Left lung (tissue), 10 donors: ENCODE results near the gene DDAH1. TPM values are rescaled to one million over a fixed set of nuclear protein-coding genes. Genes with fewer than 3 reads are reported as not detected.

Source experiments
- ATAC-seq: fragments of 200-7000 bp; cut with Tn5 transposase; one replicate; pipeline ENCODE4 v1.9.1; 2020; ENCODE audit warnings: moderate library complexity
- DNase-seq, 4 donors: peaks; one replicate each; pipeline ENCODE4 v3.0.0-alpha.2; 2013 to 2020
- H3K27ac ChIP-seq, 2 donors: fragments of 200-600 bp; sonication (generic) in 1 of 2; one replicate each; pipeline versions ENCODE4 v1.5.0 to v1.8.0; 2020 to 2021
- H3K27me3 ChIP-seq, 2 donors: fragments of 200-600 bp; sonication (generic) in 1 of 2; one replicate each; pipeline versions ENCODE4 v1.5.0 to v1.8.0; 2020 to 2021
- H3K36me3 ChIP-seq, 2 donors: fragments of 200-600 bp; sonication (generic) in 1 of 2; one replicate each; pipeline versions ENCODE4 v1.5.0 to v1.8.0; 2020 to 2021
- H3K4me1 ChIP-seq, 2 donors: fragments of 200-600 bp; one replicate each; pipeline ENCODE4 v1.8.0; 2021
- H3K4me3 ChIP-seq, 2 donors: fragments of 200-600 bp; sonication (generic) in 1 of 2; one replicate each; pipeline versions ENCODE4 v1.5.0 to v1.8.0; 2020 to 2021; ENCODE audit warnings: mild to moderate bottlenecking in 1 of 2
- H3K9me3 ChIP-seq, 2 donors: fragments of 200-600 bp; sonication (generic) in 1 of 2; one replicate each; pipeline versions ENCODE4 v1.5.0 to v1.8.0; 2020 to 2021
- intact Hi-C, 2 donors: fragments of 100-400 bp; cut with DNase I; formaldehyde crosslinking; loops; one replicate each; pipeline versions ENCODE4 v1.11.2 to v1.14.2; 2022
- polyA plus RNA-seq, 6 donors: library from polyadenylated mRNA; unstranded; fragments of 120-200 nt; gene quantifications; one replicate each; pipeline ENCODE4 v1.2.1, GENCODE V29; 2013; ENCODE audit not compliant: insufficient read length in 6 of 6
- total RNA-seq, 2 donors: library from RNA; stranded (reverse); fragmentation: NEBNext Ultra II Directional; extraction: Animal tissue kit (Norgen Biotek cat#: 25700); gene quantifications; one replicate each; pipeline ENCODE4 v1.2.1, GENCODE V29; 2021
- TF ChIP-seq, protein P1 (sequence below), 2 donors: fragments of 200-600 bp; sonication (generic) in 1 of 2; IDR thresholded peaks; one replicate each; pipeline versions ENCODE4 v1.5.0 to v1.8.0; 2021; ENCODE audit warnings: antibody characterized with exemption in 2 of 2
- donor health status: DM: no; HTN: yes; CAD: no.
- donor health status: DM: no; HTN: no; CAD: no.

Gene DDAH1
- total and polyA plus RNA-seq, 8 donors, result 71.5 to 121 (median 89.8) TPM

DNA sequence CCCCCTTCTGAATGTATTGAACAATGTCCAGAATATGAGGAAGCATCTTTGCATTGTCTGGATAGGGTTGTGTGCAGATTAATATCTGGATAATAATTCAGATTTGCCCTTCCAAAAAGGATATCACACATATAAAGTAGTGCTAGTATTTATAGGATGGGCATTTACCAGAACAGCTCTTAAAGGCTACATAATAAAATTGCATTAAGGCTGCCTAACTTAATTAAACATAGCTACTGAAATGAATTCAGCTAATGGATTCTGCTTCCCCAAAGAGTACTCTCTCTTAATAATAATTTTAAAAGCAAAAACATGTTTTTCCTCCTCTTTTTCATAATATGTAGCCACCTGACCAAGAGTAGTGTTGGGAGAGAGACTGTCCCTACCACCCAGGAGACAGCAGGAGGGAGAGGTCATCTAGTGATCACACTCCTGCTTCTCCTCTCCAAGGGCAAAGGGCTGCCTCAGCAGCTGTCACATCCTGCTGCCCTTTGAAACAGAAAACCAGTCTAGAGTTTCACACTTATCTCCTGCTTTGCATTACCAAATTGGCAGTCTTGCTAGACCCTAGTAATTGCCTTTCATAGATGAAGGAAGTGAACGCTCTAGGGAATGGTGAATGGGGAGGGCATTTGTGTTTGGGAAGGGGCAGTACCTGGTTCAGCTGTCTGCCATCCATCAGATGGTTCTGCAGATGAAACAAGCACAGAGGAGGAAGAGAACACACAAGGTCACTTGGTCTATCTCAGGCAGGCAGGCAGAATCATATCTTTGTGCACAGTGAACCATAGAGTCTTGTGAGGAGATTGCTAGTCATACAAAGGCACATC is 29.3 kb upstream of the DDAH1 start:
- H3K4me1 ChIP-seq, result no peaks in the 10 kb centered on the region
- DNase-seq (no peak), ATAC-seq (no peak)
- TF ChIP-seq, protein P1, sequence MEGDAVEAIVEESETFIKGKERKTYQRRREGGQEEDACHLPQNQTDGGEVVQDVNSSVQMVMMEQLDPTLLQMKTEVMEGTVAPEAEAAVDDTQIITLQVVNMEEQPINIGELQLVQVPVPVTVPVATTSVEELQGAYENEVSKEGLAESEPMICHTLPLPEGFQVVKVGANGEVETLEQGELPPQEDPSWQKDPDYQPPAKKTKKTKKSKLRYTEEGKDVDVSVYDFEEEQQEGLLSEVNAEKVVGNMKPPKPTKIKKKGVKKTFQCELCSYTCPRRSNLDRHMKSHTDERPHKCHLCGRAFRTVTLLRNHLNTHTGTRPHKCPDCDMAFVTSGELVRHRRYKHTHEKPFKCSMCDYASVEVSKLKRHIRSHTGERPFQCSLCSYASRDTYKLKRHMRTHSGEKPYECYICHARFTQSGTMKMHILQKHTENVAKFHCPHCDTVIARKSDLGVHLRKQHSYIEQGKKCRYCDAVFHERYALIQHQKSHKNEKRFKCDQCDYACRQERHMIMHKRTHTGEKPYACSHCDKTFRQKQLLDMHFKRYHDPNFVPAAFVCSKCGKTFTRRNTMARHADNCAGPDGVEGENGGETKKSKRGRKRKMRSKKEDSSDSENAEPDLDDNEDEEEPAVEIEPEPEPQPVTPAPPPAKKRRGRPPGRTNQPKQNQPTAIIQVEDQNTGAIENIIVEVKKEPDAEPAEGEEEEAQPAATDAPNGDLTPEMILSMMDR (IDR thresholded peaks at IDR 0.05), result no peak
- no peaks in the 10 kb centered on the region for H3K9me3 ChIP-seq
- intact Hi-C loops, result no loop called here
- H3K27ac ChIP-seq, result no peak overlapping the region
- H3K27me3 ChIP-seq, result no peaks in the 10 kb centered on the region
- no peak overlapping the region for H3K4me3 ChIP-seq
- H3K36me3 ChIP-seq, result no peaks in the 10 kb centered on the region

DNA sequence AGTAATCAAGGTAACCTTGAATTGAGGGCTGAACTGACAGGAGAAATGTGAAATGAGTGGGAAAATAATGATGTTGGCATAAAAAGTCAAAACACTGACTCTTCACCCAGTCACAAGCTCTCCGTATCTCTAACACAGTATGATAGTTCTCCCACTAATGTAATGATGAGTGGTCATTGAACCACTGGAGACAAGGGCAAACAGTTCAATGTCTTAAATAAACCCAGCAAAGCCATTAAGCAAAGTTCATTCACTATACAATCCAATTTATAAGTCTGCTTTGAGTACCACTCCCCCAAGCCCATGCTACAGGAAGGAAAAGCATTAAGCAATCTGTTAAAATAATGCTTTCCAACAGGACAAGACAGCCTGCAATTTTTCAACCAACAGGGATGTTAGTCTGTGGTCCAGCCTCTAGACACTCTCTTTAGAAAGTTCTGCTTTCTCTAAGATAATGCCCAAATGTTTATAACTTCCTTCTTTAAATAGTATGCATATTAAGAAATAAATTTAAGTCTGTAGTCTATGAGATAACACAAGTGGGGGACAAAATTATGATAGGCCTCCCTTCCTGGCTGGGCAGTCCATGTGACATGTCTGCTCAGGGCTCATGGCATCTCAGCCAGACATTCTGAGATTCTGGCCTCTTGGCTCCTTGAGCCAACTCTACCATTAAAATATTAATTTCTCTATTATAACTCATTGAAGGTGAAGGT is 25.5 kb upstream of the DDAH1 start:
- H3K36me3 ChIP-seq, result no peaks in the 10 kb centered on the region
- DNase-seq, result no peak
- no peak overlapping the region for H3K27ac ChIP-seq
- H3K27me3 ChIP-seq, result no peaks in the 10 kb centered on the region
- ATAC-seq, result no peak
- no peak overlapping the region for H3K4me3 ChIP-seq
- no peaks in the 10 kb centered on the region for H3K9me3 ChIP-seq
- no peaks in the 10 kb centered on the region for H3K4me1 ChIP-seq
- TF ChIP-seq, protein P1 (IDR thresholded peaks at IDR 0.05), result no peak
- intact Hi-C loops, result no loop called here

DNA sequence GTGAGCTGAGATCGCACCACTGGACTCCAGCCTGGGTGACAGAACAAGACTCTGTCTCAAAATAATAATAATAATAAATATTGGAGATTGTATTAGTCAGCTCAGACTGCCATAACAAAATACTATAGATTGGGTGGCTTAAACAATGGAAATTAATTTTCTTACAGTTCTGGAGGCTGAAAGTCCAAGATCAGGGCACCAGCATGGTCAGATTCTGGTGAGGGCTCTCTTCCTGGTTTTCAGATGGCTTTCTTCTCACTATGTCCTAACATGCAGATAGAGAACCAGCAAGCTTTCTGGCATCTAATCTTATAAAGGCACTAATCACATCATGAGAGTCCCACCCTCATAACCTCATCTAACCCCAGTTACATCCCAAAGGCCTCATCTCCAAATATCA is 23.2 kb upstream of the DDAH1 start:
- no peak overlapping the region for H3K27ac ChIP-seq
- intact Hi-C loops, result no loop called here
- H3K27me3 ChIP-seq, result no peaks in the 10 kb centered on the region
- no peaks in the 10 kb centered on the region for H3K4me1 ChIP-seq
- no peak for ATAC-seq
- no peak for DNase-seq
- TF ChIP-seq, protein P1 (IDR thresholded peaks at IDR 0.05), result no peak
- no peaks in the 10 kb centered on the region for H3K36me3 ChIP-seq
- no peak overlapping the region for H3K4me3 ChIP-seq
- H3K9me3 ChIP-seq, result no peaks in the 10 kb centered on the region

DNA sequence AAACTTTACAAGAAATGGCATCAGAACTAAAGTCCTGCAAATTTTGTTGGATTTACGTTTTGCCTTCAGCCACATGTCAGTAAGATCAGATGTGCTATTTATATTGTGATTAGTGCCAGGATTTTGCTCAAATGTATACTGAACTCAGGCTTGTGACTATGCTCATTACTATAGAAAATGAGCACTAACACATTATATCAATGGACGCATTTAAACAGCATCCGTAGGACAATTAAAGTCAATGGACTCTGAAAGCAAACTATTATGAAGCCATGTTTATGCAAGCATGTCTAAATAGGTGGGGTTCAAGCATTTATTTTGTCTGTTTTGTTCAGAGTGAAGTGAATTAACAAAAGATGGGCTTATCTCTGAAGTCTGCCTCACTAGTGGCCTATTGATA is 20.6 kb upstream of the DDAH1 start:
- Histone ChIP-seq H3K4me3 (no peak overlapping the region), H3K36me3 (no peaks in the 10 kb centered on the region), H3K27me3 (no peaks in the 10 kb centered on the region), H3K27ac (no peak overlapping the region), H3K9me3 (no peaks in the 10 kb centered on the region), H3K4me1 (no peaks in the 10 kb centered on the region)
- DNase-seq (no peak), ATAC-seq (no peak)
- TF ChIP-seq, protein P1 (IDR thresholded peaks at IDR 0.05), result no peak
- intact Hi-C loops, result no loop called here

DNA sequence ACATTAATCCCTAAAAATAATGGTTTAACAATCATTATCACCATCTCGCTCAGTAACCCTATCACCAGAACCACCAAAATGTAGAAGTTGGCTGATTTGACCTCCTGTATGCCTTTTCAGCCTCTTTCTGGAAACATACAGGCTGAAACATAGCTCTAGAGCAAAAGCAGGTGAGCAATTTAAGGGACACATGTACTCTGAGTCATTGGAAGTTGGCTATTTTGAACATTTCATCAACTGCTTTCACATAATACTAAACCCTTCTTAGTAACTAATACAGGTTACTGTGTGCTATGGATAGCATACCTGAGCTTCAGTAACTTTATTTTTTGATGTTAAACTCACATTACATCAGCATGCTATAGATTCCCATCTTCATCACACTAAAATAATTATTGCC is 19.8 kb upstream of the DDAH1 start:
- no peak for ATAC-seq
- no peaks in the 10 kb centered on the region for H3K27me3 ChIP-seq
- no peak for DNase-seq
- H3K9me3 ChIP-seq, result no peaks in the 10 kb centered on the region
- no peak overlapping the region for H3K27ac ChIP-seq
- H3K4me1 ChIP-seq, result no peaks in the 10 kb centered on the region
- TF ChIP-seq, protein P1 (IDR thresholded peaks at IDR 0.05), result no peak
- intact Hi-C loops, result no loop called here
- no peaks in the 10 kb centered on the region for H3K36me3 ChIP-seq
- no peak overlapping the region for H3K4me3 ChIP-seq
